Stimulated activated CD4-positive, alpha-beta T cell treated with anti-CD3 and anti-CD28 coated beads, Interleukin-15, amount 100 ng/mL, for 1 hour (primary cell): ENCODE data around the gene C2orf80.
"Not testable (repeated sequence)": the region's sequence is repeated elsewhere in the genome, so short reads cannot be mapped to it uniquely, and the experiment has no call there.

Experiments used
- DNase-seq, 2 donors: peaks; one replicate each; pipeline ENCODE4 v3.0.0-alpha.2; 2020; ENCODE audit warnings: low read depth in 1 of 2, low spot score in 1 of 2

C2orf80 gene

DNA sequence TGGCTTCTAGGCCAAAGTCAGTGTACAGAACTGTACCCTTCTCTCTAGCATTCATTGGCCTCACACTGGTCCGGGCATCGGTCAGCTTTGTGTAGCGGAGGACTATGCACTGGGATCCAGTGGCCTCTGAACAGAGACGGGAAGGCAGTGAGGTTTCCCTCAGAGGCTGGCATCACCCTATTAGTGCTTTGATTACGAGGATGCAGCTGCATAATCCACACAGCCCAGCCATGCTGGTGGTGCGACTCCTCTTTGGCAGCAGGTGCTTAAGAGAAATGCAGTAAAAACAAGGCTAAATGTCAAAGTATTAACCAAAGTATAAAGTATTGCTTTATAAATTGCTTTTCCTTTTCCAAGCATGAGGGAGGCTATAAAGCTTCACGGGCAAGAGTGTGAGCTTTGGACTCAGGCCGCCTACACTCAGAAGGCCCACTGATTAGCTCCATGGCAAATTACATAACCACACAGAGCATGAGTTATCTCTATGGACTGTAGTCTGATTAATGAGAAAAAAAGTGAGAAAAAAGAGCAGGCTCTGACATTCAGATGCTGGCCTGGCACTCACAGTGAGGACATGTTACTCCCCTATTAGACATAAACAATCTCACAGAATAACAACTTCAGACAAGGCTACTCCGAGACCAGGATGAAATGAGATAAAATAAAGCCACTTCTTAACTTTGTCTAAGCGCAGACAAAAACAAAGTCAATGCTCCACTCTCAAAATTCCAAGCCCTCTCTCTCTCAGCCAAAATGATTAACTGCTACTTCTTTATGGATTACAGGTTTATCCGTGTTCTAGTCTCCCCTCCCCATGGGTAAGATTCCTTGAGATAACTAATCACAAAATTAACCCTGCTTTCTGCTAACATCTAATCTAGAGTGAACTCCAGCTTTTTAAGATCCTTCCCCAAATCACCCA lies 53.8 kb downstream of the C2orf80 start:
- DNase-seq = no peak

DNA sequence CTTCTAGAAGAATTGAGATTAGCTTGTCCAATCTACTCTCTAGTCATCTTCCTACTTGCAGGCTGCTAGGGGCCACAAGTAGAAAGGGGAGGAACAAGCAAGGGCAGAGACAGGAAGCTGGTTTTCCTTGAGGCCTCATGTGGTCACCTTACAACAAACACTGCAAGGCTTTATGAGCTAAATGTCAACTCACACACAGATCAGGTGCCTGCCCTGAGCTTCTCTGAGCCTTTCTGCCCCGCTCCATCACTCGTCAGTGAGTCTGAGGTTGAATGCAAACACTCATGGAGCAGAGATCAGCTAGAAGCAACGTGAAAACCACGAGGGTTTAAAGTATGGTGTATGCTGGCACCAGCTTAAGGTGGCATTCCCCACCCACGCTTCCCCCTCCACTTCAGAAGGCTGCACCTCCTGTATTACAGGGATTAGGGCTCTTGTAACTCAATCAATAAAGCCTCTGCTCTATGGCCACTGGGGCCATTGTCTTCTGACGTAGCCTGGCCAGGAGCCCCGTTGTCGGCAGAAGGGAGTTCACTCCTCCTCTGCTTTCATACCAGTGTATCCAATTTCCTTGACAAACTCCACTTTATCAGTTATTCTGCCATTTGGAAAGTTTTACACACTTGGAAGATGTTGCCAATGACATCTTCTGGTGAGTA lies 54.8 kb downstream of the C2orf80 start:
- DNase-seq = no peak

- DNase-seq = no peak
Measured at GRCh38 chr2:208130712-208131110, 59.1 kb downstream of the C2orf80 start.

GRCh38 chr2:208129744-208130711 lies 59.8 kb downstream of the C2orf80 start, which contains the start of gene CRYGC:
Gene CRYGC (minus strand): TSS chr2:208129828. CDS start chr2:208129792, 36 bp downstream.
- DNase-seq = no peak

DNA sequence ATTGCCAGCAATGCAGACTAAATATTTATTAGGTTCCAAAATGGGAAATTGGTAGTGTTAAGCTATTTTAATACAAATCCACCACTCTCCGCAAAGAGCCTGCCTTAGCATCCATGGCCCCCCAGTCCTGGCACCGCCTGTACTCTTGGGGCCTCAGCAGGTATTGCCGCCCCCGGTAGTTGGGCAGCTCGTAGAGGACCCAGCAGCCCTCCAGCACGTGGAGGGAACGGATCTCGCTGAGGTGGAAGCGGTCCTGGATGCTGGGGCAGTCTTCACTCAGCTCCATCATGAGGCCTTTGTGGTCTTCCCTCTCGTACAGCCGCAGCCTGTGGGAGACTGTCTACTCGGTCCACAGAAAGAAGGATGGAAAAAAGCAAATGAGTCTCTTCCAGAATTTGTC lies 61.7 kb downstream of the C2orf80 start:
- no peak for DNase-seq

GRCh38 chr2:208127090-208127489 lies 62.7 kb downstream of the C2orf80 start:
- no peak for DNase-seq

DNA sequence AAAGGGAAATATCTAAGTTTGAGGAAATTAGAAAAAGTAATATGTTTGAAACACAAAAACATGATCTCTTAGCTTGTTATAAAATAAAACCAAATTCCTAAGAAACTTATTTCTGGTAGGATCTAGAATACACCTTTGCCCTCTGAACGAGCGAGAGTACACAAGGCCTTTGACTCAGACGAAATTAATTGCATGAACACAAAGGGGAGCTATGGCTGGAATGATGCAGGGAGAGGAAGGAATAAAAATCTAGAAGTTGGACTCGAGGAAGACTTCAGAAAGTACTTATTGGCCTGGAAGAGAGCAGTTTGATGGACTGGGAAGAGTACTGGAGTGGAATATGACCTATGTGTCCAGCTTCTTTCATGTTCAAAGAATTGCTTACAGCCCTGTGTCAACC lies 64.6 kb downstream of the C2orf80 start:
- no peak for DNase-seq

DNA sequence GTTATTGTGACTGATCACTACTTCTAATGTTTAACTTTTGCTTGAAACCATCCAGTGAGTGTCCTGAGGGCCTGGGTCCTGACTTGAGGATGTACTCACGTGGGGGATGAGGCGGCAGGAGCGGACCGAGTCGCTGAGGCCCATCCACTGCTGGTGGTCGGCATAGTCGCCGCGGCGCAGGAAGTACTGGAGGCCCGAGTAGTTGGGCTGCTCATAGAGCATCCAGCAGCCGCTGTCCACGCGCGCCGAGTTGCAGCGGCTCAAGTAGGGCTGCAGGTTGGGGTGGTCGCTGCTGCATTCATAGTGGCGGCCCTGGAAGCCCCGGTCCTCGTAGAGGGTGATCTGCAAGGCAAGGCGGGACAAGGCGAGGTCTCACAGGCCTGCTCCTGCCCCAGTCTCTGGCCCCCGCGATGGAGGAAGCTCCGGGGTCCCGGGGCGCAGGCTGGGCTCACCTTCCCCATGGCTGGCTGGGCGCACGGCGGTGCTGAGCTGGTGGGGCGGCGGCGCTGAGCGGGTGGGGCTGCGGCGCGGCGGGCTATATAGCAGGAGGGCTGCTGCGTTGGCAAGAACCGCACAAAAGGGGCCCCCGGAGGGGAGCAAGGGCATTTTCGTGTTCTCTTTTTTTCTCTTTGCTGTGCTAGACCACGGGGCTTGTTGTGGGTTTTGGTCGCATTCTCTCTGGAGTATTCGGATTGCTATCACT lies 65.7 kb downstream of the C2orf80 start, which contains the start of gene CRYGD:
CRYGD (minus strand) TSS at position 512 of the 703 bp plus-strand sequence; CDS start at position 461, 51 bp downstream.
- DNase-seq = not testable (repeated sequence)

- no peak for DNase-seq
Measured at GRCh38 chr2:208122248-208122647, 67.6 kb downstream of the C2orf80 start.

DNA sequence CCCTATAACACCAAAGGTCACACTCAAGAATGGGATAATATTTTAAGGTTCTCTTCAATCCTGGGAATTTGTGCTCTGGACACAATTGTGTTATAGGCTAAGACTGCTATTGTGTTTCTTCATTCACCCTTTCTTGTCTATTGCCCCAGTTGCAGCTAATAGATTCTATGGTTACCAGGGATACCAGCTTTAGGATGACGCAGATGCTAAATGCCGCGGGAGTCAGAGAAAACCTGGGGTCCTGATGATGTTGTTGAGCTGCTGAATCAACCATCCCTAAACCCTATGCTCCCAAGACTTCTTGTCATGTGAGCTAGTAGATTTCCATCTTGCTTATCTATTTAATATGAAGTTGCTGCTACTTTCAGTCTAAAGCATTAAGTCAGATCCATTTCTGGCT lies 70.9 kb downstream of the C2orf80 start:
- DNase-seq = no peak

GRCh38 chr2:208117390-208117789 lies 72.4 kb downstream of the C2orf80 start:
- not testable (repeated sequence) for DNase-seq
